WTC11 (cell line): ENCODE measurements around the gene POC1A. TPM values are rescaled to one million over a fixed set of nuclear protein-coding genes. Genes with fewer than 3 reads are reported as not detected.

ENCODE experiments used
- ATAC-seq: fragments of 200-7000 bp; cut with Tn5 transposase; 2 replicates; pipeline ENCODE4 v1.10.0; 2021; ENCODE audit warnings: mild to moderate bottlenecking, moderate library complexity
- CTCF ChIA-PET: fragments of 300-600 bp; sonication (Branson Sonifier 250); formaldehyde crosslinking; loops from one replicate; lab custom pipeline; 2021; ENCODE audit warnings: antibody characterized with exemption; lab: Charles Lee
- POLR2A ChIA-PET: fragments of 350-600 bp; sonication (Branson Sonifier 250); formaldehyde crosslinking; loops from one replicate; lab custom pipeline; 2021; ENCODE audit warnings: antibody characterized with exemption; lab: Charles Lee
- DNase-seq: peaks from one replicate; pipeline ENCODE4 v3.0.0; 2021; ENCODE audit warnings: low spot score
- H3K27ac Mint-ChIP-seq: 2 replicates; pipeline ENCODE4 v1.8.0; 2021; ENCODE audit warnings: mixed read lengths
- H3K27me3 Mint-ChIP-seq: 2 replicates; pipeline ENCODE4 v1.8.0; 2021; ENCODE audit warnings: low read depth, mild to moderate bottlenecking, moderate library complexity, mixed read lengths
- H3K36me3 Mint-ChIP-seq: 2 replicates; pipeline ENCODE4 v1.8.0; 2021; ENCODE audit warnings: mixed read lengths
- H3K4me1 Mint-ChIP-seq: 2 replicates; pipeline ENCODE4 v1.8.0; 2022; ENCODE audit warnings: mixed read lengths
- H3K4me3 Mint-ChIP-seq: 2 replicates; pipeline ENCODE4 v1.8.0; 2021; ENCODE audit warnings: mild to moderate bottlenecking, moderate library complexity, mixed read lengths
- H3K9me3 Mint-ChIP-seq: 2 replicates; pipeline ENCODE4 v1.8.0; 2021; ENCODE audit warnings: mixed read lengths
- ATF3 ChIP-seq: sonication (generic); formaldehyde crosslinking; conservative IDR thresholded peaks from 2 replicates; pipeline ENCODE4 v1.8.1; 2022; ENCODE audit warnings: mild to moderate bottlenecking, missing genetic modification reagents
- E2F4 ChIP-seq: sonication (generic); formaldehyde crosslinking; IDR thresholded peaks from 2 replicates; pipeline ENCODE4 v1.8.1; 2022; ENCODE audit warnings: low read depth, mild to moderate bottlenecking, moderate library complexity, missing genetic modification reagents, borderline replicate concordance
- MAX ChIP-seq: sonication (generic); formaldehyde crosslinking; IDR thresholded peaks from 2 replicates; pipeline ENCODE4 v1.8.0; 2022; ENCODE audit warnings: mild to moderate bottlenecking, missing genetic modification reagents
- MXD4 ChIP-seq: fragments of 250-450 bp; sonication (Bioruptor Pico); IDR thresholded peaks from 2 replicates; pipeline ENCODE4 v1.8.0; 2021; ENCODE audit warnings: mild to moderate bottlenecking, moderate library complexity, borderline replicate concordance
- MYBL2 ChIP-seq: sonication (generic); formaldehyde crosslinking; IDR thresholded peaks from 2 replicates; pipeline ENCODE4 v1.8.1; 2023; ENCODE audit warnings: mild to moderate bottlenecking, moderate library complexity, missing genetic modification reagents
- NR2C2 ChIP-seq: sonication (generic); formaldehyde crosslinking; IDR thresholded peaks from 2 replicates; pipeline ENCODE4 v1.8.0; 2022; ENCODE audit warnings: mild to moderate bottlenecking, missing genetic modification reagents
- RELA ChIP-seq: sonication (generic); formaldehyde crosslinking; IDR thresholded peaks from 2 replicates; pipeline ENCODE4 v1.8.1; 2022; ENCODE audit warnings: missing genetic modification reagents, mild to moderate bottlenecking, borderline replicate concordance
- SMAD3 ChIP-seq: sonication (generic); formaldehyde crosslinking; IDR thresholded peaks from 2 replicates; pipeline ENCODE4 v1.8.0; 2022; ENCODE audit warnings: missing genetic modification reagents, mild to moderate bottlenecking, borderline replicate concordance
- TEAD1 ChIP-seq: sonication (generic); formaldehyde crosslinking; IDR thresholded peaks from 2 replicates; pipeline ENCODE4 v1.8.0; 2022; ENCODE audit warnings: mild to moderate bottlenecking, missing genetic modification reagents
- USF1 ChIP-seq: sonication (generic); formaldehyde crosslinking; IDR thresholded peaks from 2 replicates; pipeline ENCODE4 v1.8.0; 2022; ENCODE audit warnings: mild to moderate bottlenecking, missing genetic modification reagents
- USF2 ChIP-seq: sonication (generic); formaldehyde crosslinking; IDR thresholded peaks from 2 replicates; pipeline ENCODE4 v1.8.1; 2023; ENCODE audit warnings: mild to moderate bottlenecking, missing genetic modification reagents, moderate library complexity
- ZBTB43 ChIP-seq: sonication (generic); formaldehyde crosslinking; IDR thresholded peaks from 2 replicates; pipeline ENCODE4 v1.8.1; 2023; ENCODE audit warnings: mild to moderate bottlenecking, missing genetic modification reagents
- ZNF219 ChIP-seq: sonication (generic); formaldehyde crosslinking; IDR thresholded peaks from 2 replicates; pipeline ENCODE4 v1.8.0; 2023; ENCODE audit warnings: missing genetic modification reagents, mild to moderate bottlenecking, borderline replicate concordance
- ZNF396 ChIP-seq: fragments of 250-450 bp; sonication (Bioruptor Pico); IDR thresholded peaks from 2 replicates; pipeline ENCODE4 v1.8.0; 2021; ENCODE audit warnings: mild to moderate bottlenecking, moderate library complexity, borderline replicate concordance
- ZNF416 ChIP-seq: fragments of 250-450 bp; sonication (Bioruptor Pico); IDR thresholded peaks from 2 replicates; pipeline ENCODE4 v1.9.0; 2021; ENCODE audit warnings: mild to moderate bottlenecking, inconsistent platforms
- total RNA-seq: library from RNA; stranded (reverse); gene quantifications from 3 replicates; pipeline ENCODE4 v1.2.3, GENCODE V29; 2021
- TF ChIP-seq, protein P1 (sequence below): fragments of 250-450 bp; sonication (Bioruptor Pico); IDR thresholded peaks from 2 replicates; pipeline ENCODE4 v1.9.0; 2021; ENCODE audit warnings: moderate library complexity, mild to moderate bottlenecking, inconsistent platforms, borderline replicate concordance

Gene POC1A
- total RNA-seq, 1 experiment from 2014 or later: 31.3 TPM

- TF ChIP-seq MYBL2 (CRISPR knock-in tag) (no peak), E2F4 (CRISPR knock-in tag) (no peak)
These were observed 75.3 kb downstream of the POC1A start (continued) for GRCh38 chr3:52078781-52079560.

DNA sequence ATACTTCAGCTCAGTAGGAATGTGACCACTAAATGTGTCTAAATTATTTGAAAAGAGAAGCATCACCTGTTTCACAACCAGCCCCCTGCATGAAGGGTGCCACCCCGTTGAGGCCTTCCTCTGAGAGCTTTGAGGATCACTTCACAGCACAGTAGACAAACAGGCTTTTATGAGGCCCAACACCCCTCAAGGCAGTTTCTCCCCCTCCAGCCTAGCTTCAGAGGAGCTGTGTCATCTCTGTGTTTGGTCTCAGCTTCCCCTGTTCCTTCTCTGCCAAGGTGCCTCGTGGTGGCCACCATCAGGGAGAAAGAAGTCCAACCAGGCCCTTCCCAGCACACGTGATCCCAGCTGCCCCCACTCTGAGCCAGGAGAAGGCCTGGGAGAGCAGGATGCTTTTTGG, 76.3 kb downstream of the POC1A start:
- Mint-ChIP-seq H3K4me3 (no peak overlapping the region), H3K36me3 (peaks cover 16% of the 10 kb centered on the region; the same call in 1 of the 2 replicates), H3K9me3 (no peaks in the 10 kb centered on the region), H3K27me3 (no peaks in the 10 kb centered on the region), H3K4me1 (no peaks in the 10 kb centered on the region), H3K27ac (no peak overlapping the region)
- ATAC-seq (no peak), DNase-seq (no peak)
- CTCF ChIA-PET: interaction anchor here (0.8 to 3.3 kb wide), 6 partner anchors 17 to 73 kb away, joined by 3 to 20 read pairs (median 5); partner anchors contain the start of gene DUSP7
- POLR2A ChIA-PET: no interaction called here
- TF ChIP-seq USF1 (CRISPR knock-in tag): no peak

DNA sequence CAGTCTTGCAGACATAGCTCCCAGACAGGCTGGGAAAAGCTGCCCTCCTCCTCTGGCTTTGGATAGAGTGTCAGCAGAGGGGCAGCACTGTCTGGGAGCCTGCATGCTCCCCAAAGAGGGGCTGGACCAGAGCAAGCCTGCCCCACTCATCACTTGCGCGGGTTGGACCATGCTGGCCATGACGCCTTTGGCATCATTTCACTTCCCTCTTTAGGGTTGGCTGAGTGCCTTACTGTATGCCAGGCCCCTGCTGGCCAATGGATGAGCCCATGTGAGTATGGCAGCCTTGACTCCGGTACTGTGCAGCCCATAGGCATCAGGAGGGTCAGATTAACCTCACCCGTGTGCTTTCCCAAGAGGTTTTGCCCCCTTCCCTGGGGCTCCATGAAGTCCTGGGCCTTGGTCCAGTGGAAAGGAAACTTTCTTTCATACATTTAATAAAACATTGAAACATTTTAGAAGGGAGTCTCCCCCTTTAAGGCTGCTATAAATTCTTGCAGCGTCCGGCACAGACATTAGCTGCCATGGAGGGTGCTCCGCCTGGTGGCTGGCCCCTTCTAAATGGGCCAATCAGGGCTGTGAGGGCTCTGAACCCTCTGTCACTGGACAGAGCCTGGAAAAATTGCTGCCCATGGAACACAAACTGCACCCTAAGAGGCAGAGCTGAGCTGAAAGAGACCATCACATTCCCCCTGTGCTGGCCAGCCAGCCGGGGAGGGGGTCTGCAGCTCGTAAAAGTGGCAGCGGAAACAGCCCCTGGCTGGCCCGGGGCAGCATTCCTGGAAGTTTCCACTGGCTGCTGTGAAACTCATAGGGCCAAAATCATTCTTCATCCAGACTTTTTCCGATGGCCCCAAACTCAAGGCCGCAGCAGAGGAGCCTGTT, 77.1 kb downstream of the POC1A start:
- ATAC-seq: no peak; the same call in 1 of the 2 replicates
- H3K4me1 Mint-ChIP-seq: no peaks in the 10 kb centered on the region
- no peaks in the 10 kb centered on the region for H3K27me3 Mint-ChIP-seq
- ChIA-PET CTCF (interaction anchor here (0.5 to 3.3 kb wide), 5 partner anchors 20 to 1456 kb away, joined by 3 to 20 read pairs (median 6); partner anchors contain the start of gene DUSP7), POLR2A (no interaction called here)
- H3K4me3 Mint-ChIP-seq: no peak overlapping the region
- no peak for DNase-seq
- H3K27ac Mint-ChIP-seq: no peak overlapping the region
- no peak for TF ChIP-seq SMAD3
- TF ChIP-seq, all 79 proteins: peak for 0
- H3K9me3 Mint-ChIP-seq: no peaks in the 10 kb centered on the region
- peaks cover 16% of the 10 kb centered on the region; the same call in 1 of the 2 replicates for H3K36me3 Mint-ChIP-seq

DNA sequence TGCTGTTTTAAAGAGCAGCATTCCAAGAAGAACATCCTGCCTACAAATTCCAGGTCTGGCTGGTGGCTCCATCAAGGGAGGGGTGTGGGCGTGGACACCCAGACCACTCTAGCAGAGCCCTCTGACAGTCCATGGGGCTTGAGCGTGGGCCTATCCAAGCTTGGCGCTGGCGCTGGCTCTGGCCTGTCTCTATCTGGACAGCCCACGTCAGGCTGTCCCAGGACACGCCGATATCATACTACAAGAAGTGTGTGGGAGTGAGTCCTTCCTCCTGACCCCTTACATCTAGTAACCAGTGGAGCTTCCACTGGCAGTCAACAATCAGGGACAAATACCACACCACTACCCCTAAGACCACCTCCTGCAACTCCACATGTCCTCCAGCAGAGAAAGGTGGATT, 80.7 kb downstream of the POC1A start:
- no peaks in the 10 kb centered on the region for H3K27me3 Mint-ChIP-seq
- ATAC-seq (no peak), DNase-seq (no peak)
- H3K4me1 Mint-ChIP-seq: no peaks in the 10 kb centered on the region
- H3K4me3 Mint-ChIP-seq: no peak overlapping the region
- CTCF ChIA-PET: interaction anchor here (4.4 kb wide), 1 partner anchor 70 kb away, joined by 23 read pairs; no protein-coding TSS in a partner anchor
- POLR2A ChIA-PET: no interaction called here
- no peaks in the 10 kb centered on the region for H3K9me3 Mint-ChIP-seq
- TF ChIP-seq NR2C2 (CRISPR knock-in tag) (no peak), ATF3 (no peak), E2F4 (CRISPR knock-in tag) (no peak), MAX (no peak), ZNF219 (CRISPR knock-in tag) (no peak), USF2 (no peak), TEAD1 (CRISPR knock-in tag) (no peak), MXD4 (CRISPR knock-in tag) (no peak), ZBTB43 (CRISPR knock-in tag) (no peak), RELA (CRISPR knock-in tag) (no peak), ZNF396 (CRISPR knock-in tag) (no peak), ZNF416 (CRISPR knock-in tag) (no peak)
- TF ChIP-seq, protein P1, sequence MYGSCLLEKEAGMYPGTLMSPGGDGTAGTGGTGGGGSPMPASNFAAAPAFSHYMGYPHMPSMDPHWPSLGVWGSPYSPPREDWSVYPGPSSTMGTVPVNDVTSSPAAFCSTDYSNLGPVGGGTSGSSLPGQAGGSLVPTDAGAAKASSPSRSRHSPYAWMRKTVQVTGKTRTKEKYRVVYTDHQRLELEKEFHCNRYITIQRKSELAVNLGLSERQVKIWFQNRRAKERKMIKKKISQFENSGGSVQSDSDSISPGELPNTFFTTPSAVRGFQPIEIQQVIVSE (CRISPR knock-in tag): no peak
- peaks cover 16% of the 10 kb centered on the region; the same call in 1 of the 2 replicates for H3K36me3 Mint-ChIP-seq
- no peak overlapping the region for H3K27ac Mint-ChIP-seq
